ENCODE results near the gene HPCAL4. TPM values are rescaled to one million over a fixed set of nuclear protein-coding genes. Genes with fewer than 3 reads are reported as not detected.
A peak's percentile ranks its signal among the peaks of the same experiment; 100 is the strongest.

Gene HPCAL4
- total and polyA plus RNA-seq, 9 of the 15 experiments (the other 6 are each of a cell fraction or from before 2014, with no cell fraction given): 0.01 to 0.04 (median 0.04) TPM; not detected in 4

DNA sequence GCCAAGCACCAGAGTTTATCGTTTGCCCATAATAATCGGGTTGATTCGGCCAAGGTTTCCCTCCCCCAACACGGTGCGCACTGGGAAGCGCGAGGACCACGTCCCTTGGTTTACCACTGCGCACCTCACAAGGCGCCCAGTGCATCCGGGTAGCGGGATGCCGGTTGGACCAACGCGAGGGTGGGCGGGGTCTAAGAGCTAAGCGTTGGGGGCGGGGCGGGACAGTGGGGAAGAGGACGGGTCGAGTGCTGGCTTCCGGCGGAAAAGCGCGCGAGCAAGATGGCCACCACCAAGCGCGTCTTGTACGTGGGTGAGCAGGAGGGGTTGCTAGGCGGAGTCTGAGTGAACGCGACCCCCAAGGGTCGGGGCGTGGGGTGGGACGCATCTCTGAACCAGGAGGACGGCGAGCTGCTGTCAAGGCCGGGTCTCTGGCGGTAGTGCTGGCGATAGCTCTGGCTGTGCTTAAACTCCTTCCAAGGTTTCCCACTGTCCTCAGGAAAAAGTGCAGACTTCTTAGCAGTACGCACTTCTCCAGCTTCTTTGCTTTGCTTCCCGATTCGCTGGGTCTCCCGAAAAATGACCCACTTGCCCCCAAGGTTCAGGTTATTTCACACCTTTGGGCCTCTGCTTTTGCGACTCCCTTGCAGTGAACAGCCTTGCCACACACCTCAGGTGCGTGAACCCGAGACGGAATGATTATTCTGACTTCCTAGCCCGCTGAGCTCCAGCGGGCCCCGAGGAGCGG is 47.6 kb upstream of the HPCAL4 start, which contains the start of gene PPIE (continued):
- TF ChIP-seq, protein P1, sequence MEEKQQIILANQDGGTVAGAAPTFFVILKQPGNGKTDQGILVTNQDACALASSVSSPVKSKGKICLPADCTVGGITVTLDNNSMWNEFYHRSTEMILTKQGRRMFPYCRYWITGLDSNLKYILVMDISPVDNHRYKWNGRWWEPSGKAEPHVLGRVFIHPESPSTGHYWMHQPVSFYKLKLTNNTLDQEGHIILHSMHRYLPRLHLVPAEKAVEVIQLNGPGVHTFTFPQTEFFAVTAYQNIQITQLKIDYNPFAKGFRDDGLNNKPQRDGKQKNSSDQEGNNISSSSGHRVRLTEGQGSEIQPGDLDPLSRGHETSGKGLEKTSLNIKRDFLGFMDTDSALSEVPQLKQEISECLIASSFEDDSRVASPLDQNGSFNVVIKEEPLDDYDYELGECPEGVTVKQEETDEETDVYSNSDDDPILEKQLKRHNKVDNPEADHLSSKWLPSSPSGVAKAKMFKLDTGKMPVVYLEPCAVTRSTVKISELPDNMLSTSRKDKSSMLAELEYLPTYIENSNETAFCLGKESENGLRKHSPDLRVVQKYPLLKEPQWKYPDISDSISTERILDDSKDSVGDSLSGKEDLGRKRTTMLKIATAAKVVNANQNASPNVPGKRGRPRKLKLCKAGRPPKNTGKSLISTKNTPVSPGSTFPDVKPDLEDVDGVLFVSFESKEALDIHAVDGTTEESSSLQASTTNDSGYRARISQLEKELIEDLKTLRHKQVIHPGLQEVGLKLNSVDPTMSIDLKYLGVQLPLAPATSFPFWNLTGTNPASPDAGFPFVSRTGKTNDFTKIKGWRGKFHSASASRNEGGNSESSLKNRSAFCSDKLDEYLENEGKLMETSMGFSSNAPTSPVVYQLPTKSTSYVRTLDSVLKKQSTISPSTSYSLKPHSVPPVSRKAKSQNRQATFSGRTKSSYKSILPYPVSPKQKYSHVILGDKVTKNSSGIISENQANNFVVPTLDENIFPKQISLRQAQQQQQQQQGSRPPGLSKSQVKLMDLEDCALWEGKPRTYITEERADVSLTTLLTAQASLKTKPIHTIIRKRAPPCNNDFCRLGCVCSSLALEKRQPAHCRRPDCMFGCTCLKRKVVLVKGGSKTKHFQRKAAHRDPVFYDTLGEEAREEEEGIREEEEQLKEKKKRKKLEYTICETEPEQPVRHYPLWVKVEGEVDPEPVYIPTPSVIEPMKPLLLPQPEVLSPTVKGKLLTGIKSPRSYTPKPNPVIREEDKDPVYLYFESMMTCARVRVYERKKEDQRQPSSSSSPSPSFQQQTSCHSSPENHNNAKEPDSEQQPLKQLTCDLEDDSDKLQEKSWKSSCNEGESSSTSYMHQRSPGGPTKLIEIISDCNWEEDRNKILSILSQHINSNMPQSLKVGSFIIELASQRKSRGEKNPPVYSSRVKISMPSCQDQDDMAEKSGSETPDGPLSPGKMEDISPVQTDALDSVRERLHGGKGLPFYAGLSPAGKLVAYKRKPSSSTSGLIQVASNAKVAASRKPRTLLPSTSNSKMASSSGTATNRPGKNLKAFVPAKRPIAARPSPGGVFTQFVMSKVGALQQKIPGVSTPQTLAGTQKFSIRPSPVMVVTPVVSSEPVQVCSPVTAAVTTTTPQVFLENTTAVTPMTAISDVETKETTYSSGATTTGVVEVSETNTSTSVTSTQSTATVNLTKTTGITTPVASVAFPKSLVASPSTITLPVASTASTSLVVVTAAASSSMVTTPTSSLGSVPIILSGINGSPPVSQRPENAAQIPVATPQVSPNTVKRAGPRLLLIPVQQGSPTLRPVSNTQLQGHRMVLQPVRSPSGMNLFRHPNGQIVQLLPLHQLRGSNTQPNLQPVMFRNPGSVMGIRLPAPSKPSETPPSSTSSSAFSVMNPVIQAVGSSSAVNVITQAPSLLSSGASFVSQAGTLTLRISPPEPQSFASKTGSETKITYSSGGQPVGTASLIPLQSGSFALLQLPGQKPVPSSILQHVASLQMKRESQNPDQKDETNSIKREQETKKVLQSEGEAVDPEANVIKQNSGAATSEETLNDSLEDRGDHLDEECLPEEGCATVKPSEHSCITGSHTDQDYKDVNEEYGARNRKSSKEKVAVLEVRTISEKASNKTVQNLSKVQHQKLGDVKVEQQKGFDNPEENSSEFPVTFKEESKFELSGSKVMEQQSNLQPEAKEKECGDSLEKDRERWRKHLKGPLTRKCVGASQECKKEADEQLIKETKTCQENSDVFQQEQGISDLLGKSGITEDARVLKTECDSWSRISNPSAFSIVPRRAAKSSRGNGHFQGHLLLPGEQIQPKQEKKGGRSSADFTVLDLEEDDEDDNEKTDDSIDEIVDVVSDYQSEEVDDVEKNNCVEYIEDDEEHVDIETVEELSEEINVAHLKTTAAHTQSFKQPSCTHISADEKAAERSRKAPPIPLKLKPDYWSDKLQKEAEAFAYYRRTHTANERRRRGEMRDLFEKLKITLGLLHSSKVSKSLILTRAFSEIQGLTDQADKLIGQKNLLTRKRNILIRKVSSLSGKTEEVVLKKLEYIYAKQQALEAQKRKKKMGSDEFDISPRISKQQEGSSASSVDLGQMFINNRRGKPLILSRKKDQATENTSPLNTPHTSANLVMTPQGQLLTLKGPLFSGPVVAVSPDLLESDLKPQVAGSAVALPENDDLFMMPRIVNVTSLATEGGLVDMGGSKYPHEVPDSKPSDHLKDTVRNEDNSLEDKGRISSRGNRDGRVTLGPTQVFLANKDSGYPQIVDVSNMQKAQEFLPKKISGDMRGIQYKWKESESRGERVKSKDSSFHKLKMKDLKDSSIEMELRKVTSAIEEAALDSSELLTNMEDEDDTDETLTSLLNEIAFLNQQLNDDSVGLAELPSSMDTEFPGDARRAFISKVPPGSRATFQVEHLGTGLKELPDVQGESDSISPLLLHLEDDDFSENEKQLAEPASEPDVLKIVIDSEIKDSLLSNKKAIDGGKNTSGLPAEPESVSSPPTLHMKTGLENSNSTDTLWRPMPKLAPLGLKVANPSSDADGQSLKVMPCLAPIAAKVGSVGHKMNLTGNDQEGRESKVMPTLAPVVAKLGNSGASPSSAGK (IDR thresholded peaks at IDR 0.05): peak; percentile 85
- TF ChIP-seq TAL1 (IDR thresholded peaks at IDR 0.05): no peak
- TF ChIP-seq ATF7 (IDR thresholded peaks at IDR 0.05): peak; percentile 44; the same call in 1 of the 2 replicates
- TF ChIP-seq RB1 (IDR thresholded peaks at IDR 0.05; ENCODE audit: low read depth): peak; percentile 58; the same call in 1 of the 2 replicates
- peak; percentile 96 for TF ChIP-seq POLR2A (conservative IDR thresholded peaks at IDR 0.05)
- peak; percentile 69 for TF ChIP-seq ELF1 (tag; IDR thresholded peaks at IDR 0.05)
- peak; percentile 30; the same call in 1 of the 2 replicates for TF ChIP-seq ESRRA (IDR thresholded peaks at IDR 0.05; ENCODE audit: borderline replicate concordance, low read depth)
- TF ChIP-seq CREB1 (IDR thresholded peaks at IDR 0.05): no peak
- peak; percentile 50; the same call in 1 of the 2 replicates for TF ChIP-seq CREB1 (CRISPR knock-in tag; IDR thresholded peaks at IDR 0.05)
- TF ChIP-seq NFIC (IDR thresholded peaks at IDR 0.05): peak; percentile 34; the same call in 1 of the 2 replicates
- TF ChIP-seq, protein P2, sequence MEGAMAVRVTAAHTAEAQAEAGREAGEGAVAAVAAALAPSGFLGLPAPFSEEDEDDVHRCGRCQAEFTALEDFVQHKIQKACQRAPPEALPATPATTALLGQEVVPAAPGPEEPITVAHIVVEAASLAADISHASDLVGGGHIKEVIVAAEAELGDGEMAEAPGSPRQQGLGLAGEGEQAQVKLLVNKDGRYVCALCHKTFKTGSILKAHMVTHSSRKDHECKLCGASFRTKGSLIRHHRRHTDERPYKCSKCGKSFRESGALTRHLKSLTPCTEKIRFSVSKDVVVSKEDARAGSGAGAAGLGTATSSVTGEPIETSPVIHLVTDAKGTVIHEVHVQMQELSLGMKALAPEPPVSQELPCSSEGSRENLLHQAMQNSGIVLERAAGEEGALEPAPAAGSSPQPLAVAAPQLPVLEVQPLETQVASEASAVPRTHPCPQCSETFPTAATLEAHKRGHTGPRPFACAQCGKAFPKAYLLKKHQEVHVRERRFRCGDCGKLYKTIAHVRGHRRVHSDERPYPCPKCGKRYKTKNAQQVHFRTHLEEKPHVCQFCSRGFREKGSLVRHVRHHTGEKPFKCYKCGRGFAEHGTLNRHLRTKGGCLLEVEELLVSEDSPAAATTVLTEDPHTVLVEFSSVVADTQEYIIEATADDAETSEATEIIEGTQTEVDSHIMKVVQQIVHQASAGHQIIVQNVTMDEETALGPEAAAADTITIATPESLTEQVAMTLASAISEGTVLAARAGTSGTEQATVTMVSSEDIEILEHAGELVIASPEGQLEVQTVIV (CRISPR knock-in tag; IDR thresholded peaks at IDR 0.05; ENCODE audit: borderline replicate concordance): no peak
- TF ChIP-seq NRF1 (conservative IDR thresholded peaks at IDR 0.05 in 1 of 2, IDR thresholded peaks at IDR 0.05 in 1 of 2): peak; percentile 88 to 89
- no peak for TF ChIP-seq LEF1 (IDR thresholded peaks at IDR 0.05)
- peak; percentile 12; the same call in 1 of the 2 replicates for TF ChIP-seq NR2C2 (CRISPR knock-in tag; IDR thresholded peaks at IDR 0.05)
- peak; percentile 79 for TF ChIP-seq NR2C2 (tag; IDR thresholded peaks at IDR 0.05)
- TF ChIP-seq HDAC2 (IDR thresholded peaks at IDR 0.05): peak; percentile 72; the same call in 1 of the 2 replicates
